GM18526 (cell line): ENCODE data around the gene RASGRF2.

ENCODE experiments used
- POLR2A ChIP-seq: IDR thresholded peaks from 3 replicates; pipeline ENCODE4 v1.6.1; 2011; ENCODE audit not compliant: insufficient read length; ENCODE audit errors: extremely low read depth

RASGRF2 gene

DNA sequence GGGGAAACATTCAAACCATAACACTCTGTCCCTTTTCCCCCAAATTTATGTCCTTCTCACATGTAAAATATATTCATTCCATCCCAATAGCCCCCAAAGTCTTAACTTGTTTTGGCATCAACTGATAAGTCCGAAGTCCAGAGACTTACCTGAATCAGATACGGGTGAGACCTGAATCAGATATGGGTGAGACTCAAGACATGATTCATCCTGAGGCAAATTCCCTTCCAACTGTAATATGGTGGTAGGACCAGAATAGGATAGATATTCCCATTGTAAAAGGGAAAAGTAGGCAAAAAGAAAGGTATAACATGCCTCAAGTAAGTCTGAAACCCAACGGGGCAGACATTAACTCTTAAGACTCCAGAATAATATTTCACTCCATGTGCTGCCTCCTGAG lies 157.4 kb downstream of the RASGRF2 start:
- no peak for TF ChIP-seq POLR2A

DNA sequence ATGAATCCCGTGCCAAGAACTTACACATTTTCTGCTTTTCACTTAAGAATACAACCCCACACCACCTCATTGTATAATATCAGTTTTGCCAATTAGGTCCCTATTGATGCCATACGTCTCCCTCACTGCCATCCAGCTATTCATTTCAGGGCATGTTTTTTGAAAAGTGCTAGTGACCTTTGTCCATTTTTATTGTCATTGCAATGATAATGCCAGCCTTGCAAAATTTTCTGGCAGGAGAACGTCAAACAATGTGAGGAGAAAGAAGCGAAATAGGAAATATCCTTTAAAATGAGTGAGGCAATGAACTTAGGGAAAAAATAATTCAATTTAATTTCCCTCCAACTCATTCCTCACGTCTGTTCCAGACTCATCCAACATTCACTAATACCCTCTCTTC lies 161.1 kb downstream of the RASGRF2 start:
- TF ChIP-seq POLR2A, result no peak

DNA sequence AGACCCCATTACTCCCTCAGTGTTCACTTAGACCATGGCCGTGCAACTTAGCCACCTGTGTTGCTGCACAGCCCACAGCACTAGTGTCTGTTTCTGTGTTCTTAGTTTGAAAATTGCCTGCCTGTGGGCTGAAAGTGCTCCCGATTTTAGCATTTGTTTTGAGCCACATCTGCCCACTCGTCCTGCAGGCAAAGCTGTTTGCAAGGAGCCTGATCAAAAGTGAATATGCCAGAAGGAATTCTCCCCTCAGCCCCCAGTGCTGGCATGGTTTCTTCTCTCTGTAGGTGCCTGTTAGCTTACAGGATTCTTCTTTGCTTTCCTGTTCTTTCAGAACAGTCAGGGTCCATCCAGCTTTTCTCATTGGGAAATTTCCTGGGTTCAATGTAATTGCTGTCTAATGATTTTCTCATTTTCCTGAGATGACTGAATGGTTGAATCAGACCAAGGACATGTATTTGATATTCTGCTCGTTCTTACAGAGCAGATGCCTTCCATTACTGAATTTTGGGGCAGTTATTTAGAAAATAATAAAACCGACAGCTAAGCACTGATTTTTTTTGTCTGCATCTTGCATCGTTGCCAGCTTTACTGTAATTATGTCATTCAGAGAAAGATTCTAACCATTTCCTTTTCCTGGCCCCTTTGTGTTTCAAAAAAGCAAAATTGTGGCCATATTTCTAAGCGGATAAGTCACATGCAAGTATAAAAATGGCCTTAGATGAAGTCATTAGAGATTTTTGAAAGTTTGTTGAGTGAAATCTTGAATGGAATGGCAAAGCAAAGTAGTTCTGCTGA lies 161.9 kb downstream of the RASGRF2 start:
- no peak for TF ChIP-seq POLR2A

DNA sequence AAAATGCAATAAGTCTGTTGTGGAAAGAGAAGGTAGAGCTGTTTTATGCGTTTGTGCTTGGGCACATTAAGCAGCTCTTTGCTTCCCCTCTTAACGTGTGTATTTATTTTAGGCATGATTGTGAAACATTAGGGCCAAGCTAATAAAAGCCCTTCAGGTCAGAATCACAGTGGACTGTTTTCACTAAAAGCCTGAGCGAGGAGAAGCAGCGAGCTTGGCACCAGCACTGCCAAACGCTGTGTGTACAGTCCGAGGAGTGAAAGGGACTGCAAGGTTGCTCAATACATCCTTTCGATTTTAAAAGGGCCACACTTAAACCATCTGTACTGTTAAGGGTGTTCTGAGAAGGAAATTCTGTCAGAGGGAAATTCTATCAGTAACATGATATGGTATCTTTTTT lies 165.8 kb downstream of the RASGRF2 start:
- no peak for TF ChIP-seq POLR2A

DNA sequence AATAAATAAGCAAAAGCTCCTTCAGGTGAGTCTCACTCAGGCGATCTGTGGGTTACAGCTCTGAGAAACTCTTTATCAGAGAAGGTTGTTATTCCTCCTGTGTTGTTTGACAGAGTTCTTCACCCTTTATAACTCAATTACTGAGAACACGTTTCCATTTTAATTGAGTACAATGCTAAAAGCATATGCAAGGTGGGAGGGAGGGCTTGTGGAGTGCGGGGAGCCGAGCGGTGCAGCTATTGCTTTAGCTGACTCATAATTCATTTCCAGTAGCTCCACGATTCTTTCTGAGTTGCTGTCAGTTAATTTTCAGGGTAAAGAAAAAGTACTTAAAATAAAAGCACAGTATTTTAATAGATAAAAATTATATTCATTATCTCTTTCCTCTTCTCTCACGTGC lies 168.3 kb downstream of the RASGRF2 start:
- no peak for TF ChIP-seq POLR2A

GRCh38 chr5:81132381-81132780 lies 172.2 kb downstream of the RASGRF2 start:
- no peak for TF ChIP-seq POLR2A

- TF ChIP-seq POLR2A, result no peak
Observed at GRCh38 chr5:81134066-81134465, 173.9 kb downstream of the RASGRF2 start.

- TF ChIP-seq POLR2A, result no peak
Observed at GRCh38 chr5:81134566-81134965, 174.4 kb downstream of the RASGRF2 start.

DNA sequence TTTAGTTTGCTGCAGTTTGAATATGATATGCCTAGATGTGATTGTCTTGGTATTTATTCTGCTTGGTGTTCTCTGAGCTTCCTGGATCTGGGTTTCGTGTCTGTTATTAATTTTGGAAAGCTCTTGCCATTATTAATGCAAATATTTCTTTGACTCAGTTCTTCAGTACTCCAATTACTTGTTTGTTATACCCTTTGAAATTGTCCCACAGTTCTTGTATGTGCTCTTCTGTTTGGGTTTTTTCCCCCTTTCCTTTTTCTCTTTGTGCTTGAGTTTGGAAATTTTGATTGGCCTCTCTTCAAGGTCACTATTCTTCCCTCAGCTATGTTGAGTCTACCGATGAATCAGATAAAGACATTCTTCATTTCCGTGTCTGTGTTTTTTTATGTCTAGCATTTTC lies 176.4 kb downstream of the RASGRF2 start:
- TF ChIP-seq POLR2A, result no peak

- TF ChIP-seq POLR2A, result no peak
Observed at GRCh38 chr5:81137833-81138232, 177.7 kb downstream of the RASGRF2 start.

GRCh38 chr5:81140441-81140840 lies 180.3 kb downstream of the RASGRF2 start:
- TF ChIP-seq POLR2A, result no peak

- TF ChIP-seq POLR2A, result no peak
Observed at GRCh38 chr5:81140943-81141342, 180.8 kb downstream of the RASGRF2 start.

- TF ChIP-seq POLR2A, result no peak
Observed at GRCh38 chr5:81142108-81142507, 181.9 kb downstream of the RASGRF2 start.

GRCh38 chr5:81145329-81145935 lies 185.3 kb downstream of the RASGRF2 start:
- no peak for TF ChIP-seq POLR2A

DNA sequence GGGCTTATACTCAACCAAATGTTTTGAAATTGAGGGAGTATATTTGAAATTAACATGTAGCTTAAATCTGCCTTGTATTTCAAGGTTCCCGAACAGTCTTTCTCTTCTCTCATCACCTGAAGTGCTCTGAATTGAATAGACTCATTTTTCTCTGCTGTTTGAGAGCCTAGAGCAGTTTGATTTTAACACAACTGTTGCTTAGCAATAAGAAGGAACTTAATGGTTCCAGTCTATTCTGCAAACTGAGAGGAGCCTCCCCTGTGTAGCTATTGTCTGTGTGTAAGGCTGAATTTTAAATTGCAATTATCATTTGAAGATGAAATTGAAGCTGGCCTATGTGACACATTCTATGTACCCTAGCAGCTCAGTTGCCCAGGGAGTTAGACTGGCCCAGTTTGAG lies 185.9 kb downstream of the RASGRF2 start:
- no peak for TF ChIP-seq POLR2A

- TF ChIP-seq POLR2A, result no peak
Observed at GRCh38 chr5:81147011-81147885, 187.1 kb downstream of the RASGRF2 start.
